ENCODE measurements around the gene ADARB2. TPM values are rescaled to one million over a fixed set of nuclear protein-coding genes. Genes with fewer than 3 reads are reported as not detected.

Gene ADARB2
- polyA plus RNA-seq, 3 donors = not detected

DNA sequence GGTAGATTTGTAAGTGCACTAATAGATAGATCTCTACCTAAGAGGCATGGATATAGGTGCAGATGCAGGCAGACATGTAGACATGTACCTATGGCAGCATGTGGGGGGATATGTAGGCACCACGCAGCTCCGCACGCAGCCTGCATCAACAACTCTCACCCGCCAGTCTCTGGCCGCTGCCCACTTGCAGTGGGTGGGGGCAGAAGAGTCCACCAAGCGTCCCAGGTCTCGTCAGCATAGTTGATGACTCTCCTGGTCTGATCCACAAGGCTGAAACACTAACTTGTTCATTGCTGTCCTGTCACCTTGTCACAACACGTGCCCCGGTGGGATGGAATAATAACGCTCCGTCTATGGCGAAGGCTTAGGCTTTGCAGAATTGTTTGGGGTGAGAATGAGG is 252.0 kb downstream of the ADARB2 start:
- no peaks in the 10 kb centered on the region for H3K36me3 Mint-ChIP-seq
- Histone ChIP-seq H3K27me3 (ENCODE audit: control insufficient read depth in 2 of 2, insufficient read depth in 2 of 2, low read length in 2 of 2) (no peaks in the 10 kb centered on the region), H3K27ac (ENCODE audit: low read depth in 1 of 2, low read length in 2 of 2) (no peak overlapping the region), H3K79me2 (ENCODE audit: insufficient read depth, low read length) (no peaks in the 10 kb centered on the region), H2AFZ (ENCODE audit: insufficient read depth, low read depth, low read length, poor library complexity, severe bottlenecking) (no peak overlapping the region), H4K20me1 (ENCODE audit: insufficient read depth, low read length) (no peaks in the 10 kb centered on the region), H3K4me1 (ENCODE audit: control insufficient read depth in 1 of 2, insufficient read depth in 2 of 2, low read length in 2 of 2) (no peaks in the 10 kb centered on the region), H3K9ac (ENCODE audit: insufficient read depth, low read length, poor library complexity, severe bottlenecking) (no peak overlapping the region), H3K9me3 (replicated peaks in 1 of 2; ENCODE audit: control insufficient read depth in 1 of 2, insufficient read depth in 1 of 2, low read length in 2 of 2) (no peaks in the 10 kb centered on the region), H3K36me3 (replicated peaks in 1 of 2; ENCODE audit: control insufficient read depth in 1 of 2, insufficient read depth in 2 of 2, low read length in 2 of 2) (no peaks in the 10 kb centered on the region), H3K4me2 (replicated peaks; ENCODE audit: extremely low read depth, low read length, poor library complexity, severe bottlenecking) (no peak overlapping the region), H3K4me3 (replicated peaks in 1 of 3; ENCODE audit: low read depth in 2 of 3, low read length in 3 of 3) (no peak overlapping the region)
- intact Hi-C loops (cut with micrococcal nuclease) = no loop called here
- no peak for DNase-seq
- no peaks in the 10 kb centered on the region for H3K4me1 Mint-ChIP-seq
- no peak overlapping the region for H3K4me3 Mint-ChIP-seq
- TF ChIP-seq, protein P1, sequence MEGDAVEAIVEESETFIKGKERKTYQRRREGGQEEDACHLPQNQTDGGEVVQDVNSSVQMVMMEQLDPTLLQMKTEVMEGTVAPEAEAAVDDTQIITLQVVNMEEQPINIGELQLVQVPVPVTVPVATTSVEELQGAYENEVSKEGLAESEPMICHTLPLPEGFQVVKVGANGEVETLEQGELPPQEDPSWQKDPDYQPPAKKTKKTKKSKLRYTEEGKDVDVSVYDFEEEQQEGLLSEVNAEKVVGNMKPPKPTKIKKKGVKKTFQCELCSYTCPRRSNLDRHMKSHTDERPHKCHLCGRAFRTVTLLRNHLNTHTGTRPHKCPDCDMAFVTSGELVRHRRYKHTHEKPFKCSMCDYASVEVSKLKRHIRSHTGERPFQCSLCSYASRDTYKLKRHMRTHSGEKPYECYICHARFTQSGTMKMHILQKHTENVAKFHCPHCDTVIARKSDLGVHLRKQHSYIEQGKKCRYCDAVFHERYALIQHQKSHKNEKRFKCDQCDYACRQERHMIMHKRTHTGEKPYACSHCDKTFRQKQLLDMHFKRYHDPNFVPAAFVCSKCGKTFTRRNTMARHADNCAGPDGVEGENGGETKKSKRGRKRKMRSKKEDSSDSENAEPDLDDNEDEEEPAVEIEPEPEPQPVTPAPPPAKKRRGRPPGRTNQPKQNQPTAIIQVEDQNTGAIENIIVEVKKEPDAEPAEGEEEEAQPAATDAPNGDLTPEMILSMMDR (IDR thresholded peaks at IDR 0.05) = no peak
- H3K27ac Mint-ChIP-seq = no peak overlapping the region
- peaks cover 0 to 3% (median 1%) of the 10 kb centered on the region in 3 donors for H3K27me3 Mint-ChIP-seq (ENCODE audit: low read depth in 3 of 3)
- WGBS (ENCODE audit: insufficient coverage) = 97% methylated on average over 7 of the region's 12 CpGs
- H3K9me3 Mint-ChIP-seq = peaks cover 0 to 4% (median 0%) of the 10 kb centered on the region in 7 donors

DNA sequence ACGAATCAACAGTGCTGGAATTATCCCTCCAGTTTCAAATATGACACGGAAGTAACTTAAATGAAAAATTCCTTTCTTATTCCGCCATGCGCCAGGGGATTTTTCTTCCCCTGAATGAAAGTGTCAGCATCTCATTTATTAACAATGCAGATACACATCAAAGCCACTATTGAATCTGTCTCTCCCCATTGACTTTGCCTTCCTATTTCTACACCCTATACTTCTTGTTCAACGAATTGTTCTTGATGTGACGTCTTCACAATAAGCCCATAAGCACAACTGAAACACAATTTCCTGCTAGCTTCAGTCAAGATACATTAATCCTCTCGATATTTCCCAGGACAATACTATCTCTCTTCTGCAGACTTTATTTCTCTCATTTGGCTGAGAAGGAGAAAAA is 253.5 kb downstream of the ADARB2 start:
- no peak for DNase-seq
- Mint-ChIP-seq H3K27me3 (ENCODE audit: low read depth in 3 of 3) (peaks cover 0 to 6% (median 1%) of the 10 kb centered on the region in 3 donors), H3K4me1 (no peaks in the 10 kb centered on the region), H3K27ac (no peak overlapping the region), H3K9me3 (peaks cover 0 to 9% (median 3%) of the 10 kb centered on the region in 7 donors), H3K36me3 (no peaks in the 10 kb centered on the region), H3K4me3 (no peak overlapping the region)
- Histone ChIP-seq H4K20me1 (ENCODE audit: insufficient read depth, low read length) (no peaks in the 10 kb centered on the region), H2AFZ (ENCODE audit: insufficient read depth, low read depth, low read length, poor library complexity, severe bottlenecking) (no peak overlapping the region), H3K4me3 (replicated peaks in 1 of 3; ENCODE audit: low read depth in 2 of 3, low read length in 3 of 3) (no peak overlapping the region), H3K27me3 (ENCODE audit: control insufficient read depth in 2 of 2, insufficient read depth in 2 of 2, low read length in 2 of 2) (no peaks in the 10 kb centered on the region), H3K9ac (ENCODE audit: insufficient read depth, low read length, poor library complexity, severe bottlenecking) (no peak overlapping the region), H3K9me3 (replicated peaks in 1 of 2; ENCODE audit: control insufficient read depth in 1 of 2, insufficient read depth in 1 of 2, low read length in 2 of 2) (peaks cover 6 to 7% of the 10 kb centered on the region in 2 donors), H3K79me2 (ENCODE audit: insufficient read depth, low read length) (no peaks in the 10 kb centered on the region), H3K36me3 (replicated peaks in 1 of 2; ENCODE audit: control insufficient read depth in 1 of 2, insufficient read depth in 2 of 2, low read length in 2 of 2) (no peaks in the 10 kb centered on the region), H3K27ac (ENCODE audit: low read depth in 1 of 2, low read length in 2 of 2) (no peak overlapping the region), H3K4me1 (ENCODE audit: control insufficient read depth in 1 of 2, insufficient read depth in 2 of 2, low read length in 2 of 2) (no peaks in the 10 kb centered on the region), H3K4me2 (replicated peaks; ENCODE audit: extremely low read depth, low read length, poor library complexity, severe bottlenecking) (no peak overlapping the region)
- intact Hi-C loops (cut with micrococcal nuclease) = no loop called here
- TF ChIP-seq, protein P1 (IDR thresholded peaks at IDR 0.05) = no peak
- 73% methylated on average over 5 of the region's 7 CpGs for WGBS (ENCODE audit: insufficient coverage)
